Vagina (tissue), 2 donors: ENCODE measurements around the gene NKAIN2.

Experiments
- POLR2A ChIP-seq, 2 donors: fragments of 450-650 bp; IDR thresholded peaks; one replicate each; pipeline ENCODE4 v1.6.1; 2017; ENCODE audit warnings: antibody characterized with exemption in 2 of 2, mild to moderate bottlenecking in 2 of 2, moderate library complexity in 2 of 2
- POLR2AphosphoS5 ChIP-seq, 2 donors: sonication (generic); formaldehyde crosslinking; IDR thresholded peaks; one replicate each; pipeline ENCODE4 v1.9.0; 2017; ENCODE audit warnings: antibody characterized with exemption in 2 of 2, mild to moderate bottlenecking in 2 of 2, low read depth in 1 of 2; ENCODE audit not compliant: insufficient read depth in 1 of 2
- TF ChIP-seq, protein P1 (sequence below), 3 experiments: fragments of 450-650 bp in 2 of 3; fragments of 200-600 bp in 1 of 3; sonication (generic) in 1 of 3; IDR thresholded peaks; one replicate each; pipeline ENCODE4 v1.5.1; 2017 to 2019; ENCODE audit warnings: antibody characterized with exemption in 3 of 3, mild to moderate bottlenecking in 2 of 3, moderate library complexity in 2 of 3

DNA sequence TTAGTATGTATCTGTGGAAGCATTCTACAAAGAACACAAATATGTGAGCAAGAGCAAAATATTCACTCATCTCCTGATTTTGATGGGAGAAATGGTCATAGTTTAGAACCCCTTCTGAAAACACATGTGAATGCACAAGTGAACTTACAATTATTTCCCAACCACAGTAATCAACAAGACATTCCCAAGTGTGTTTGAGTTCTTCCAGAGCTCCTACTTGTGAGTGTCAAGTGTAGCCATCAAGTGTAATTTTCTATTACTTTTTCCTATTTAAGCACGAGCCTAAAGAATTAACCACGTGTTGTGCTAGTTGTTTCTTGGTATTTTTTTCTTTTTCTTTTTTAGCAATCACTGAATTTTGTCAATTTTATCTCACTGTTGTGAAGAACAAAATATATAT is 402.3 kb downstream of the NKAIN2 start:
- TF ChIP-seq, protein P1, sequence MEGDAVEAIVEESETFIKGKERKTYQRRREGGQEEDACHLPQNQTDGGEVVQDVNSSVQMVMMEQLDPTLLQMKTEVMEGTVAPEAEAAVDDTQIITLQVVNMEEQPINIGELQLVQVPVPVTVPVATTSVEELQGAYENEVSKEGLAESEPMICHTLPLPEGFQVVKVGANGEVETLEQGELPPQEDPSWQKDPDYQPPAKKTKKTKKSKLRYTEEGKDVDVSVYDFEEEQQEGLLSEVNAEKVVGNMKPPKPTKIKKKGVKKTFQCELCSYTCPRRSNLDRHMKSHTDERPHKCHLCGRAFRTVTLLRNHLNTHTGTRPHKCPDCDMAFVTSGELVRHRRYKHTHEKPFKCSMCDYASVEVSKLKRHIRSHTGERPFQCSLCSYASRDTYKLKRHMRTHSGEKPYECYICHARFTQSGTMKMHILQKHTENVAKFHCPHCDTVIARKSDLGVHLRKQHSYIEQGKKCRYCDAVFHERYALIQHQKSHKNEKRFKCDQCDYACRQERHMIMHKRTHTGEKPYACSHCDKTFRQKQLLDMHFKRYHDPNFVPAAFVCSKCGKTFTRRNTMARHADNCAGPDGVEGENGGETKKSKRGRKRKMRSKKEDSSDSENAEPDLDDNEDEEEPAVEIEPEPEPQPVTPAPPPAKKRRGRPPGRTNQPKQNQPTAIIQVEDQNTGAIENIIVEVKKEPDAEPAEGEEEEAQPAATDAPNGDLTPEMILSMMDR (IDR thresholded peaks at IDR 0.05) = no peak
- TF ChIP-seq POLR2AphosphoS5 (IDR thresholded peaks at IDR 0.05; ENCODE audit: insufficient read depth in 1 of 2, low read depth in 1 of 2) (no peak), POLR2A (IDR thresholded peaks at IDR 0.05) (no peak)
